NCI-H524 treated with DMSO at 0.1 percent for 48 hours (cell line): ENCODE results near the gene ZNF829.
A peak's percentile ranks its signal among the peaks of the same experiment; 100 is the strongest.

Source experiments
- DNase-seq: peaks from one replicate; lab custom pipeline; 2025; lab: John Stamatoyannopoulos, UW

Gene ZNF829

DNA sequence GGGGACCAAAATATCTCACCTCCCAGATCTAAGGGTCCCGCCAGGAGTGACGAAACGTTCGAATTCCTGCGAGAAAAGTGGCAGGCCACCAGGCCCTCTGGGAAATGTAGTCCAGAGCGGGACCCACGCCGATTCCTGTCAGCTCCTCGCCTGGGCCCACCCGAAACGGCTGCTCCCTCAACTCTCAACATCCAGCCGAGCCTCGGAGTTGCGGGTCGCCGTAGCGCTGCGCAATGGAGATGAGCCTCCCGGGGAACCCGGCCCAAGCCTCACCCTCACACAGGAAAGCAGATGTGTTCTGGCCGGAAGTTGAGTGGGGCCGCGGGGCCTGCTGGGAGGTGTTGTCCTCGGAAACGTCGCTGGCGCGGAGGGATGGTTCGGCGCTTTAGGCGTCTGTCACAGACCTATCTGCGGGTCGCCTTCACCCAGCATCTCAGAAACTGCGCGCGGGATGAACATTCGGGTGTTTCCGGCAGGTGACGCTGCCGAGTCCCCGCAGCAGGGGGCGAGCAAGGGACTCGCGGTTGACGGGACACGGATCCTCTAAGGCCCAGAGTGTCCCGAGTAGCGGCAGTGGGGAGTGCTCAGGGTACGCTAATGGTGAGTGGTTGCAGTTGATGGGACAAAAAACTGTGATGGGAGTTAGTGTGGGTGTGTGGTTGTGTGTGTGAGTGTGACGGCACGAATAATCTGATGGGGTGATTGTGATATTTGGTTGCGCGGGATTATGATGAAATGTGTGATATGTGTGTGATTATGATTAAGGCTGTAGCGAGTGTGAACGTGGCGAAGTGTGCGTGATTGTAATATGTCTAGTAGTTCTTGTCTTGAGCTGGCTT lies at the start of gene ZNF829, which contains the start of gene ZNF568:
ZNF829 (minus strand) TSS at position 300 of the 839 bp plus-strand sequence. CDS start 1,124 bp downstream, outside the sequence.
ZNF568 (plus strand) TSS at position 341 of the 839 bp plus-strand sequence. CDS start 6,439 bp downstream, outside the sequence.
- peak; percentile 75 for DNase-seq

- peak; percentile 59 for DNase-seq
These were observed 47.2 kb upstream of the ZNF829 start for GRCh38 chr19:36963280-36963679.

GRCh38 chr19:36962346-36962745 lies 46.3 kb upstream of the ZNF829 start:
- DNase-seq = no peak

- no peak for DNase-seq
These were observed 34.4 kb upstream of the ZNF829 start for GRCh38 chr19:36950335-36951119.

DNA sequence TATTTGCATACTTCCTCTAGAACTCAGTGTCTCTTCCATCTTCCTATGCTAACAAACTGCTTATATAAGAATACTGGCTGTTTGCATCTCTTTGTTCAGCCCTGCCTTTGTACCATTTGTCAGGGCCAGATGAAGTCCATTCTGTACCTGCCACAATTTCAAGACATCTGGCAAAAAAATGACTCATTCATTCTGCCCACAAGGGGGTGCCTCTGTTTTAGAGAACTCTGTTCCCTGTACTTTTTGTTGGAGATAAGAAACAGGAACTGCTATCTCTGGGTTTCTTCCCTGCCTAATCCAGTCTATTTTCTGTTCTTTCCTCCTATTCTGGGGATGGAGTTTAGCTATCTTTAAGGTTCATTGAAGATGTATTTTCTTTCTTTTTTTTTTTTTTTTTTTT lies 23.1 kb upstream of the ZNF829 start:
- no peak for DNase-seq

GRCh38 chr19:36931684-36932083 lies 15.6 kb upstream of the ZNF829 start:
- no peak for DNase-seq

DNA sequence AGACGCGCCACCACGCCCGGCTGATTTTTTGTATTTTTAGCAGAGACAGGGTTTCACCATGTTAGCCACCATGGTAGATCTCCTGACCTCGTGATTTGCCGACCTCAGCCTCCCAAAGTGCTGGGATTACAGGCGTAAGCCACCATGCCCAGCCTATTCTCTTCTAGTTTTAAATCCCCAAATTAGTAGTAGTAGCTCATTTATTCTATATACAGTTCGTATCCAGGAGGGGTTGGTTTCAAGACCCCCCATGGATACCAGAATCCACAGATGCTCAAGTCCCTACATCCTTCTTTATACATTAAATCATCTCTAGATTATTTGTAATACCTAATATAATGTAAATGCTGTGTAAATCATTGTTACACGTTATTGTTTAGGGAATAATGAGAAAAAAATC lies 2.0 kb upstream of the ZNF829 start:
- no peak for DNase-seq

DNA sequence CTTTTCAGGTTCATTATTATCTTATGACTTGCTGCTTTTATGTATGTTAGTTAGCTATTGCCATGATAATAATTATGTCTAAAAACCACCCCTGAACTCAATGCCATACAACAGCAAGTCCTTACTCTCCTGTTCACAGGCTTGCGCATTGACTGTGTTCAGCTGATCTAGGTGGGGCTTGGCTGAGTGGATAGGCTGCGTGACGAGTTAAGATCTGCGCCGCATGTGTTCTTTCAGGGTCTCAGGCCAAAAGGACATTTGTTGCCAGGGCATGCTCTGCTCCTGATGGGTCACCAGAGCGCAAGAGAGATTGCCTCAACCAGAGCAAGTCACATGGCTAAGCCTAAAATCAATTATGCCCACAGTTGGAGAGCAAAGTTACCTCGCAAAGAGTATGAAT lies 900 bp upstream of the ZNF829 start:
- no peak for DNase-seq

DNA sequence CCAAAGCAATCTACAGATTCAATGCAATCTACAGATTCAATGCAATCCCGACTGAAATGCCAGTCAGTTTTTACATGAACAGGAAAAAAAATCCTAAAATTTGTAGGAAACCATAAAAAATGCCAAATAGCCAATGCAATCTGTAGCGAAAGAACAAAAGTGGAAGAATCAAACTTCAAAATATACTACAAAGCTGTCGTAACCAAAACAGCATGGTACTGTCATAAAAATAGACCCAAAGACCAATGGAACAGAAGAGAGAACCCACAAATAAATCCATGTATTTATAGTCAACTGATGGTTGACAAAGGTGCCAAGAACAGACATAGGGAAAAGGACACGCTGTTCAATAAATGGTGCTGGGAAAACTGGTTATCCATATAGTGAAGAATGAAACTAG lies 17.7 kb downstream of the ZNF829 start:
- no peak for DNase-seq

DNA sequence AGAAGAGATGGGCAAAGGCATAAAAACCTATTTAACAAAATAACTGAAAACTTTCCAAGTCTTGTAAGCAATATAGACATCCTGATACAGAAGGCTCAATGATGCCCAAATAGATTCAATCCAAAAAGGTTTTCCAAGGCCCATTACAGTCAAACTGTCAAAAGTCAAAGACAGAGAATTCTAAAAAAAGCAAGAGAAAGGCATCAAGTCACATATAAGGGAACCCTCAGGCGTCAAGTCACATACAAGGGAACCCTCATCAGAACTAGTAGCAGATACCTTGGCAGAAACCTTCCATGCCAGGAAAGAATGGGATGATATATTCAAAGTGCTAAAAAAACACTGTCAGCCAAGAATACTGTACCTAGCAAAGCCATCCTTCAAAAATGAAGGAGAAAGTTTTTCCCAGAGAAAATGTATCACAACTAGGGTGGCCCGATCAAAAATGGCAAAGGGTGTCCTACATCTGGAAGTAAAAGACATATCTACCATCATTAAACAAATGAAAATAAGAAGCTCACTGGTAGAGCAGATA lies 21.2 kb downstream of the ZNF829 start:
- no peak for DNase-seq

GRCh38 chr19:36891768-36892357 lies 24.2 kb downstream of the ZNF829 start:
- DNase-seq = no peak

- DNase-seq = no peak
These were observed 38.8 kb downstream of the ZNF829 start for GRCh38 chr19:36876993-36877938.

GRCh38 chr19:36851898-36852297 lies 64.2 kb downstream of the ZNF829 start:
- DNase-seq = no peak

GRCh38 chr19:36850559-36851442 lies 65.3 kb downstream of the ZNF829 start, which contains the start of gene ZNF345:
TSS of gene ZNF345 (plus strand) at chr19:36850876. CDS start at chr19:36876831, 25,955 bp downstream.
- DNase-seq = peak; percentile 84

DNA sequence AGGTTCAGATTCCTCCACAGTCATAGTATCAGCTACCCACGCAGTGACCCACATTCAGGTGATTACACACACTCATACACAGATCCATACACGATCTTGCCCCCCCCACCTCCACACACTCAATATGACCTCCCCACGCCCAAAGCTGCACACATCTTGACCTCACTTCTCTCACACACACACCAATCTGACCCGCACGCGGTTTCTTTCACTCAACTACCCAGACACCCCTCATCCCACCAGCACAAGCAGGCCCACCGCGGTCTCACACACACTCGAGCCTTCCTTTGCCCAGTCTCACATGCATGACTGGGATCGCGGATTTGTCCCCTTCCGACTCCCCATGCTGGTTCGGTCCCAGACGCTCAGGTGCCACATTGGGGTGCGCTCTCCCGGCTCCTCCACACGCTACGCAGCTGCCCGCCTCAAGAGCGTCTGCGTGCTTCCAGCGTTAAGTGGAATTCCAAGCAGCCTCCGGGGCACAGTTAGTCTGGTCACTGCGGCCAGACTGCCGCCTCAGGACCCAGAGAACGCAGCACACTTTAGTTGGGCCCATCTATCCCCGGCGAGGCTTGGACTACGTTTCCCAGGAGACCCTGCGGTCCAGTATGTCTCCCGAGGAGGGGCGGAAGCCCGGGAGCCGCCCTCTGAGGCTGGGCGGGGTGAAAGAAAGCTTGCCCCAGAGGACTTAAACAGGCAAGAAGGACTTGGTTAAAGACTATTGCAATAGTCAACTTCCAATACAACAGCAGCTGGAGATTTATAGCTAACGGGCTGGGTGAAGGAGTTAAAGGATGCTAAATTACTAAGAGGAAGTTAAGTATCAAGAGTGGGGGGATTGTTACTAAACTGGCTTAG lies 66.2 kb downstream of the ZNF829 start:
- DNase-seq = peak; percentile 58

GRCh38 chr19:36847968-36848367 lies 68.1 kb downstream of the ZNF829 start:
- DNase-seq = no peak

- DNase-seq = no peak
These were observed 77.2 kb downstream of the ZNF829 start for GRCh38 chr19:36838784-36839324.
